GM12892 (cell line): ENCODE results near the gene SLAMF1.

Experiments
- POLR2A ChIP-seq: IDR thresholded peaks from 2 replicates; pipeline ENCODE4 v1.6.1; 2011; ENCODE audit warnings: low read depth, low read length, control low read depth
- POLR2AphosphoS5 ChIP-seq: IDR thresholded peaks from 2 replicates; pipeline ENCODE4 v1.6.1; 2011; ENCODE audit warnings: low read depth, low read length, control low read depth
- TAF1 ChIP-seq: IDR thresholded peaks from 2 replicates; pipeline ENCODE4 v1.6.1; 2011; ENCODE audit warnings: low read depth, mild to moderate bottlenecking, control low read depth, low read length, borderline replicate concordance

GRCh38 chr1:160605205-160605604, 41.6 kb downstream of the SLAMF1 start:
- TF ChIP-seq TAF1 (no peak), POLR2A (no peak), POLR2AphosphoS5 (no peak)
